ENCODE measurements around the gene BLNK.

- TF ChIP-seq L3MBTL2 (conservative IDR thresholded peaks at IDR 0.05) (no peak), NFRKB (IDR thresholded peaks at IDR 0.05) (no peak), TARDBP (IDR thresholded peaks at IDR 0.05) (no peak), SUZ12 (IDR thresholded peaks at IDR 0.05) (no peak), FOXK2 (IDR thresholded peaks at IDR 0.05) (no peak)
These were observed at the start of gene BLNK for GRCh38 chr10:96271016-96271815.
